GM12874 (cell line): ENCODE results near the gene MYO3B.

ENCODE experiments used
- CTCF ChIP-seq: IDR thresholded peaks from 2 replicates; pipeline ENCODE4 v1.5.1; 2011; ENCODE audit warnings: low read depth, mild to moderate bottlenecking, control low read depth, low read length, moderate library complexity; ENCODE audit not compliant: insufficient read depth

Gene MYO3B

GRCh38 chr2:170647741-170648436 is 469.9 kb downstream of the MYO3B start:
- TF ChIP-seq CTCF, result no peak

- no peak for TF ChIP-seq CTCF
Observed at GRCh38 chr2:170651624-170652325, 473.8 kb downstream of the MYO3B start.

GRCh38 chr2:170652637-170653417 is 474.9 kb downstream of the MYO3B start:
- TF ChIP-seq CTCF, result no peak

- no peak for TF ChIP-seq CTCF
Observed at GRCh38 chr2:170656669-170657068, 478.7 kb downstream of the MYO3B start.

- TF ChIP-seq CTCF, result no peak
Observed at GRCh38 chr2:170660409-170660808, 482.5 kb downstream of the MYO3B start.

GRCh38 chr2:170665743-170666142 is 487.8 kb downstream of the MYO3B start:
- TF ChIP-seq CTCF, result no peak

- no peak for TF ChIP-seq CTCF
Observed at GRCh38 chr2:170669909-170670308, 492.0 kb downstream of the MYO3B start.
